ENCODE measurements around the gene CCND3. TPM values are rescaled to one million over a fixed set of nuclear protein-coding genes. Genes with fewer than 3 reads are reported as not detected.
A peak's percentile ranks its signal among the peaks of the same experiment; 100 is the strongest.

CCND3 gene
- total and polyA plus RNA-seq, 10 of the 15 experiments (the other 5 are each of a cell fraction or from before 2014, with no cell fraction given), result 6.0 to 86.4 (median 31.5) TPM

DNA sequence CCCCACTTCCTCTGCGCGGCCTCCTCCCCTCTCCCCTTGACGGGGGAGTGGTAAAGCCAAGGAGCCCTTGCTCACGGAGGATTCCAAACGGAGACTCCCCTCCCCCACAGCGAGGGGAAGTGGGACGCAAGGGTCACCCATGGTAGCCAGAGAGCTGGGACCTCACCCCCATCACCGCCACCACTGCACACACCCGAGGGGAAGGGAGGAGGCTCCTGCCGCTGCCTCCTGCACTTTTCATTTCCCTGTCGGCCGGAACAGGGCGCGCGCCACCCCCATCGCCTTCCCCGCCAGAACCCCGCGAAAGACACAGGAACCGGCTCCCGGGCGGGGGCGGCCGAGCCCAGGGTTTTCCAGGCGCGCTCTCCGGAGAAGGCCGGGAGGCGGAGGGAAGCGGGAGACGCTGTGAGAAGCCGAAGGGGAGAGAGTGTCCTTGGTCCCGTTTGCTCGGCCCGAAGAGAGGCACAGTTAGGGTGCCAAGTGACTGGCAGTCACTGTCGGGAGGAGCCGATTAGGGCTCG is 789 bp downstream of the CCND3 start (continued):
- TF ChIP-seq CBX5 (IDR thresholded peaks at IDR 0.05; ENCODE audit: low read depth), result no peak

DNA sequence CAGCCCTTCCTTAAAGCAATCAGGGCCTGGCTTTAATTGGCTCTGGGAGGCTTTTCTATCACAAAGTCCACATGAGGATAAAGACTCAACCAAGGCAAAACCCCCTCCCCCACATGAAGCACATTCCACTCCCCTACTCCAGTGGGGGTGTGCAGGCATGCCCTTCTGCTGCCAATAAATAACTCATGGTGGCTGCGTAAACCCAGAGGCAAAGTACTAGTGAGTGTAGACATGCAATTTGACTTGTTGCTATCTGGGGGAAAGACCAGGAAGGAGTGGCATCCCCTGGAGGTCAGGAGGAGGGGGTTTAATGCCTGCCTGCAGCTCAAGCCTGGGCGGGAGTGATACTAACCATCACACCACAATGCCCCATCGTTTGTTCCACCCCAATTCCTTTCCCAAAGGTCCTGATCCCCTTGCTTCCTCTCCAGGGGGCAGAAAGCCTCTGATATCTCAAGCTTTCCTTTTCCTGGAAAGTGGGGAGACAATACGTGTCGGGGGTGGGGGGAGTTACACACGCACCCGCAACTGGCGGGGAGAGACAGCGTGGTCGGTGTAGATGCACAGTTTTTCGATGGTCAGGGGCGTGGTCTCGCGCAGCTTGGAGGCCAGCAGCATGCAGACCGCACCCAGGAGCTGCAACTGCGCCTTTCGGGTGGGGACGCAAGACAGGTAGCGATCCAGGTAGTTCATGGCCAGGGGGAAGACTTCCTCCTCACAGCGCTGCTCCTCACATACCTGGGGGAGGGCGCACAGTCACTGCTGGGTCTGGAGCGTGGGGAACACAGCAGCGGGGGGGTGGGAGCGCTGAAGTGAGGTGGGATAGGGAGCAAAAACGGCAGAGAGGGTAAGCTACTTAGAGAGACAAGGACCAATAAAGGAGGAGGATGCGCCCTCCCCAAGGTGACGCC is 1.5 kb downstream of the CCND3 start:
- Histone ChIP-seq H3K4me1 (ENCODE audit: control insufficient read depth, insufficient read depth, low read length) (peaks cover 40% of the 10 kb centered on the region), H3K27me3 (replicated peaks in 1 of 2; ENCODE audit: control insufficient read depth in 2 of 2, insufficient read depth in 2 of 2, low read length in 1 of 2) (no peaks in the 10 kb centered on the region), H3K27ac (ENCODE audit: control insufficient read depth, insufficient read depth) (peak overlapping the region; percentile 61; the same call in 1 of the 2 replicates), H3K79me2 (ENCODE audit: control insufficient read depth, insufficient read depth, low read length) (peaks cover 35% of the 10 kb centered on the region), H3K4me2 (ENCODE audit: control insufficient read depth, insufficient read depth) (peak overlapping the region; percentile 86), H4K20me1 (ENCODE audit: control insufficient read depth, insufficient read depth) (no peaks in the 10 kb centered on the region; the same call in 1 of the 2 replicates), H2AFZ (ENCODE audit: control insufficient read depth, low read depth, low read length) (peak overlapping the region; percentile 76), H3K9me3 (replicated peaks; ENCODE audit: control insufficient read depth, insufficient read depth, low read length) (no peaks in the 10 kb centered on the region), H3K9ac (ENCODE audit: control insufficient read depth, insufficient read depth, low read length) (peak overlapping the region; percentile 68), H3K4me3 (peak overlapping the region; percentile 98), H3K36me3 (ENCODE audit: control insufficient read depth in 2 of 2, insufficient read depth in 2 of 2, low read length in 1 of 2) (peaks cover 6 to 7% of the 10 kb centered on the region in 2 experiments)
- intact Hi-C loops (cut with micrococcal nuclease; ENCODE audit: unreplicated experiment) (loop anchor here (2.0 to 5.0 kb wide), 3 partner anchors 45 to 272 kb away; partner anchors contain the start of gene USP49), in situ Hi-C loops (cut with MboI) (loop anchor here (10.0 kb wide), 1 partner anchor 105 kb away; no protein-coding TSS in a partner anchor)
- TF ChIP-seq SREBF2 (IDR thresholded peaks at IDR 0.05; ENCODE audit: low read length) (no peak), CBFB (IDR thresholded peaks at IDR 0.05; ENCODE audit: low read depth) (no peak), ASH2L (IDR thresholded peaks at IDR 0.05; ENCODE audit: borderline replicate concordance, low read depth) (no peak), CHD2 (IDR thresholded peaks at IDR 0.05; ENCODE audit: borderline replicate concordance, low read depth, low read length) (no peak), ATF7 (IDR thresholded peaks at IDR 0.05; ENCODE audit: low read depth) (no peak), IKZF1 (conservative IDR thresholded peaks at IDR 0.05) (no peak), RAD21 (IDR thresholded peaks at IDR 0.05; ENCODE audit: insufficient read depth, low read depth, low read length) (no peak), YY1 (IDR thresholded peaks at IDR 0.05; ENCODE audit: low read depth, low read length) (no peak), CBX3 (IDR thresholded peaks at IDR 0.05; ENCODE audit: borderline replicate concordance, low read depth) (no peak), CREB1 (IDR thresholded peaks at IDR 0.05; ENCODE audit: low read depth) (no peak), EGR1 (IDR thresholded peaks at IDR 0.05; ENCODE audit: borderline replicate concordance in 1 of 2, low read depth in 2 of 2, low read length in 2 of 2) (no peak), SPI1 (IDR thresholded peaks at IDR 0.05; ENCODE audit: borderline replicate concordance, insufficient read depth, low read depth, low read length) (no peak), ZNF24 (IDR thresholded peaks at IDR 0.05) (no peak), SMAD1 (IDR thresholded peaks at IDR 0.05; ENCODE audit: low read depth, partially characterized antibody) (no peak), FOS (IDR thresholded peaks at IDR 0.05; ENCODE audit: borderline replicate concordance, extremely low read depth, insufficient read length) (no peak), EP300 (IDR thresholded peaks at IDR 0.05; ENCODE audit: borderline replicate concordance in 1 of 2, control insufficient read depth in 1 of 2, low read depth in 2 of 2, low read length in 2 of 2) (no peak)
- TF ChIP-seq, protein P1, sequence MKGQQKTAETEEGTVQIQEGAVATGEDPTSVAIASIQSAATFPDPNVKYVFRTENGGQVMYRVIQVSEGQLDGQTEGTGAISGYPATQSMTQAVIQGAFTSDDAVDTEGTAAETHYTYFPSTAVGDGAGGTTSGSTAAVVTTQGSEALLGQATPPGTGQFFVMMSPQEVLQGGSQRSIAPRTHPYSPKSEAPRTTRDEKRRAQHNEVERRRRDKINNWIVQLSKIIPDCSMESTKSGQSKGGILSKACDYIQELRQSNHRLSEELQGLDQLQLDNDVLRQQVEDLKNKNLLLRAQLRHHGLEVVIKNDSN (IDR thresholded peaks at IDR 0.05; ENCODE audit: borderline replicate concordance, extremely low read length, insufficient read depth, low read depth, low read length), result no peak
- RAD21 ChIA-PET (ENCODE audit: unreplicated experiment), result interaction anchor here (0.6 to 6.4 kb wide), 6 partner anchors 19 to 1153 kb away, joined by 3 to 69 read pairs (median 9); partner anchors contain the start of genes BYSL, MED20 and TAF8
- SMC1A ChIA-PET (ENCODE audit: uncharacterized antibody, unreplicated experiment), result interaction anchor here (1.1 to 12.4 kb wide), 5 partner anchors 19 to 105 kb away, joined by 3 to 138 read pairs (median 6); partner anchors contain the start of genes BYSL, MED20 and TAF8
- ATAC-seq (no peak), FAIRE-seq (no peak), DNase-seq (ENCODE audit: low read depth, low spot score) (no peak)
- CTCF ChIA-PET, result interaction anchor here (0.6 to 13.2 kb wide), 7 partner anchors 10 to 104 kb away, joined by 3 to 193 read pairs (median 10); partner anchors contain the start of genes BYSL, MED20 and USP49
- BruUV-seq (replicated peaks), result no TSS peak
- 7% methylated on average over 27 of the region's 27 CpGs for whole genome bisulfite sequencing (ENCODE audit: insufficient coverage, insufficient replicate concordance, low lambda C conversion rate, missing lambda C conversion rate)
- POLR2A ChIA-PET, result interaction anchor here (0.8 to 2.7 kb wide), 8 partner anchors 18 to 105 kb away, joined by 3 to 8 read pairs (median 4); partner anchors contain the start of genes BYSL and MED20

Measured in GM12878 (cell line).